Lower lobe of right lung (tissue), 2 donors: ENCODE data around the gene CHID1. TPM values are rescaled to one million over a fixed set of nuclear protein-coding genes. Genes with fewer than 3 reads are reported as not detected.

Experiments
- ATAC-seq, 2 donors: fragments of 200-7000 bp; cut with Tn5 transposase; one replicate each; pipeline ENCODE4 v1.9.1; 2020 to 2022; ENCODE audit warnings: mild to moderate bottlenecking in 2 of 2, moderate library complexity in 2 of 2
- DNase-seq: peaks from one replicate; pipeline ENCODE4 v3.0.0-alpha.2; 2020
- H3K27ac ChIP-seq: fragments of 200-600 bp; one replicate; pipeline ENCODE4 v1.8.0; 2022
- H3K27me3 ChIP-seq: fragments of 200-600 bp; one replicate; pipeline ENCODE4 v1.8.0; 2022; ENCODE audit warnings: low read depth
- H3K36me3 ChIP-seq: fragments of 200-600 bp; one replicate; pipeline ENCODE4 v1.8.0; 2022; ENCODE audit warnings: mild to moderate bottlenecking
- H3K4me1 ChIP-seq: fragments of 200-600 bp; one replicate; pipeline ENCODE4 v1.8.0; 2022
- H3K4me3 ChIP-seq: fragments of 200-600 bp; one replicate; pipeline ENCODE4 v1.8.0; 2022; ENCODE audit warnings: mild to moderate bottlenecking
- H3K9me3 ChIP-seq: fragments of 200-600 bp; one replicate; pipeline ENCODE4 v1.8.0; 2022
- CTCF ChIP-seq: fragments of 200-600 bp; IDR thresholded peaks from one replicate; pipeline ENCODE4 v1.8.0; 2022; ENCODE audit warnings: antibody characterized with exemption, mild to moderate bottlenecking
- intact Hi-C: fragments of 100-400 bp; cut with DNase I; formaldehyde crosslinking; loops from one replicate; pipeline ENCODE4 v1.11.0; 2022
- total RNA-seq: library from RNA; stranded (reverse); fragmentation: NEBNext Ultra II Directional; extraction: Animal tissue kit (Norgen Biotek cat#: 25700); gene quantifications from one replicate; pipeline ENCODE4 v1.2.1, GENCODE V29; 2021
- donor health status: DM: no; HTN: yes; CAD: no; lungs with severe emphysema.

Gene CHID1
- total RNA-seq, 1 donor from 2014 or later: 65.0 TPM

DNA sequence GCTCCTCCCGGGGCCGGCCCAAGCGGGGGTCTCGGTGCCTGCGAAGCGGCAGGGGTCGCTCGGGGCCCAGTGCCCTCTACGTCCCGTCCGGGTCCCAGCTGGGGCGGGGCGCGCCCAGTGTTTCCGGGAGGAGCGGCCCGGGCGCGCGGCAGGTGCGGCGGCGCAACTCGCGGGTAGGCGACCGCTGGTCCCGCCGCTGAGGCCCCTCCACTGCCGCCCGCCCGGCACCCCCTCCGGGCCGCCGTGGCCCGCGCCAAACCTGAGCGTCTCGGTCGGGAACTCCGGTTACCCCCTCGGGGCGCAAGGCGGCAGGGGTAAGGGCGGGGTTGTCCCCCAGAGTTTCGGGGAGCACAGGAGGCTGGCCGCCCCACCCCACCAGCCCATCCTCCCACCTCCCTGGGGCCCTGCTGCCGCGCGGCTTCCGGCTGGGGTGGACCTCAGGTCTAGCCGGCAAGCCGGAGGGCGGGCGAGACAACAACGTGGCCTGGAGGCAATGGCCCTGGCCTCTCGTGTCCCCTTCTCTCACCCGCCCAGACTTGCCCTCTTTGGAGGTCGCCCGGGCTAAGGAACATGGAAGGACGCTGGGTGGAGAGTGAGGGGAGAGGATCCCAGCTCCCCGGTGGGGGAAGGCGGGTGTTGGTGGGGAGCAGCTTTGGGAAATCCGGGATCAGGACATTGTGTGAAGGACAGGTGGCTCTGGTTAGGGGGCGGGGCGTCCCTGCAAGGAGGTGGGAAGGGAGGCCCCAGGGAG, 83.3 kb downstream of the CHID1 start:
- peak; percentile 6 to 21 for ATAC-seq
- peak overlapping the region; percentile 86 for H3K27ac ChIP-seq
- peak overlapping the region; percentile 58 for H3K4me3 ChIP-seq
- DNase-seq: peak; percentile 77
- no peak for TF ChIP-seq CTCF
- intact Hi-C loops: no loop called here
- H3K4me1 ChIP-seq: peaks cover 72% of the 10 kb centered on the region
- peaks cover 34% of the 10 kb centered on the region for H3K36me3 ChIP-seq
- H3K27me3 ChIP-seq: no peaks in the 10 kb centered on the region
- no peaks in the 10 kb centered on the region for H3K9me3 ChIP-seq

DNA sequence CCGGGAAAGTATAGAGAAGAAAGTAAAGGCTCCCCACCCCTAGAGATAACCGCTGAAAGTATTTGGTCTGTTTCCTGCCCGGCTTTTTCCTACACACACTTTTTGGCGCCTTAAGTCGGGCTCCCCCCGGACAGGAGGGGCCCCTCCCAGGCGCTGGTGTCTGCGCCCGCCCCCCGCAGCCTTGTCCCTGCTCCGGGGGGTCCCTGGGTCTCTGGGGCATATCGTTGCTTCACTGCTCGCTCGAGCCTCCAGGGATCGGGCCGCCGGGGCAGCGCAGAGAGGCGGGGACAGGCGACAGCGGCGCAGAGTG, 83.8 kb downstream of the CHID1 start:
- peaks cover 72% of the 10 kb centered on the region for H3K4me1 ChIP-seq
- TF ChIP-seq CTCF: no peak
- peaks cover 39% of the 10 kb centered on the region for H3K36me3 ChIP-seq
- intact Hi-C loops: no loop called here
- H3K4me3 ChIP-seq: peak overlapping the region; percentile 58
- ATAC-seq (no peak), DNase-seq (no peak)
- no peaks in the 10 kb centered on the region for H3K27me3 ChIP-seq
- no peaks in the 10 kb centered on the region for H3K9me3 ChIP-seq
- peak overlapping the region; percentile 86 for H3K27ac ChIP-seq

DNA sequence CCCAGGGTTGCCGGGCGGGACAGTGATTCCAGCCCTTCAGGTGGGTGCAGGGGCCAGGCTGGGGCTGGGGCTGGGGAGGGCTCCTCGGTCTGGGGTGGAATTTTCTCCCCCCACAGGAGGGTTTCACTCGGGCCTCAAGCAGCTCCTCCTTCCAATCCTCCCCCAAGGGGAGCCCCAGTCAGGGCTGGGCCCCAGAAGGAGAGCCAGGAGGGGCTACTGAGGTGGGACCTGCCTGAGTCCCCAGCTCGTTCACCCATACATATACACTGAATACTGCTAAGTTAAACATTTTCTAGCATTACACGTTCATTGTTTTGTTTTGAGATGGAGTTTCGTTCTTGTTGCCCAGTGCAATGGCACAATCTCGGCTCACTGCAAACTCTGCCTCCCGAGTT, 84.4 kb downstream of the CHID1 start:
- DNase-seq (no peak), ATAC-seq (no peak)
- TF ChIP-seq CTCF: no peak
- intact Hi-C loops: no loop called here
- Histone ChIP-seq H3K9me3 (no peaks in the 10 kb centered on the region), H3K27ac (peak overlapping the region; percentile 86), H3K27me3 (no peaks in the 10 kb centered on the region), H3K4me1 (peaks cover 72% of the 10 kb centered on the region), H3K4me3 (peak overlapping the region; percentile 58), H3K36me3 (peaks cover 42% of the 10 kb centered on the region)

- no peaks in the 10 kb centered on the region for H3K27me3 ChIP-seq
- H3K27ac ChIP-seq: peak overlapping the region; percentile 86
- H3K36me3 ChIP-seq: peaks cover 42% of the 10 kb centered on the region
- ATAC-seq (no peak), DNase-seq (no peak)
- intact Hi-C loops: no loop called here
- H3K4me1 ChIP-seq: peaks cover 72% of the 10 kb centered on the region
- TF ChIP-seq CTCF: no peak
- no peaks in the 10 kb centered on the region for H3K9me3 ChIP-seq
- H3K4me3 ChIP-seq: no peak overlapping the region
These were observed 85.0 kb downstream of the CHID1 start for GRCh38 chr11:825366-826226.

- H3K4me3 ChIP-seq: no peak overlapping the region
- no peaks in the 10 kb centered on the region for H3K27me3 ChIP-seq
- H3K36me3 ChIP-seq: peaks cover 42% of the 10 kb centered on the region
- no peak for ATAC-seq
- no peak for DNase-seq
- no peak for TF ChIP-seq CTCF
- H3K4me1 ChIP-seq: peaks cover 70% of the 10 kb centered on the region
- peak overlapping the region; percentile 86 for H3K27ac ChIP-seq
- H3K9me3 ChIP-seq: no peaks in the 10 kb centered on the region
- intact Hi-C loops: no loop called here
These were observed 85.7 kb downstream of the CHID1 start for GRCh38 chr11:824942-825341.
